A673 (cell line): Measurements from ENCODE around the gene ARHGEF7.

Experiments
- CTCF ChIP-seq: fragments of 300-800, 200-600 bp; sonication (generic); conservative IDR thresholded peaks from 2 replicates; pipeline ENCODE4 v1.5.1; 2017; ENCODE audit warnings: low read depth, mild to moderate bottlenecking, antibody characterized with exemption, low read length, moderate library complexity, mixed read lengths
- EZH2 ChIP-seq: fragments of 200-600 bp; sonication (generic); IDR thresholded peaks from 2 replicates; pipeline ENCODE4 v1.6.1; 2017; ENCODE audit warnings: borderline replicate concordance, low read depth, mild to moderate bottlenecking, mixed read lengths, antibody characterized with exemption, low read length; ENCODE audit not compliant: poor library complexity, severe bottlenecking

GRCh38 chr13:111281751-111282311 lies 166.7 kb downstream of the ARHGEF7 start:
- TF ChIP-seq CTCF, result no peak
- no peak for TF ChIP-seq EZH2
